HG03196 (cell line): ENCODE data around the gene C9orf50.

Source experiments
- ATAC-seq: cut with Tn5 transposase; IDR thresholded peaks from one replicate; pipeline ENCODE4 v1.9.1; 2021; ENCODE audit not compliant: unreplicated experiment

C9orf50 gene

GRCh38 chr9:129612123-129612522, 8.8 kb downstream of the C9orf50 start:
- no peak for ATAC-seq

- ATAC-seq: no peak
Measured at GRCh38 chr9:129611307-129611800, 9.5 kb downstream of the C9orf50 start.

- no peak for ATAC-seq
Measured at GRCh38 chr9:129610473-129611306, 10.2 kb downstream of the C9orf50 start.

DNA sequence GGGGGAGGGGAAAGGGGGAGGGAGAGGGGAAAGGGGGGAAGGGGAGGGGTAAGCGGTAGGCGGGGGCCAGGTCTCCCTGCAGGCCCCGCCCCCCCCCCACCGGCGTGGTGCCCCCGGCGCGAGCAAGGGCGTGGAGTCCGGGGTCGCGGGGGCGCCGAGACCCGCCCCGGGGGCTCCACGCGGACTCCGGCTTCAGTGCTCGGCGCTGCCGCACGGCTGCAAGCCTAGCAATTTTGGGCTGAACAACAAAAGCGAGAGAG, 10.8 kb downstream of the C9orf50 start:
- ATAC-seq: no peak

GRCh38 chr9:129609486-129610212, 11.3 kb downstream of the C9orf50 start:
- ATAC-seq: no peak

DNA sequence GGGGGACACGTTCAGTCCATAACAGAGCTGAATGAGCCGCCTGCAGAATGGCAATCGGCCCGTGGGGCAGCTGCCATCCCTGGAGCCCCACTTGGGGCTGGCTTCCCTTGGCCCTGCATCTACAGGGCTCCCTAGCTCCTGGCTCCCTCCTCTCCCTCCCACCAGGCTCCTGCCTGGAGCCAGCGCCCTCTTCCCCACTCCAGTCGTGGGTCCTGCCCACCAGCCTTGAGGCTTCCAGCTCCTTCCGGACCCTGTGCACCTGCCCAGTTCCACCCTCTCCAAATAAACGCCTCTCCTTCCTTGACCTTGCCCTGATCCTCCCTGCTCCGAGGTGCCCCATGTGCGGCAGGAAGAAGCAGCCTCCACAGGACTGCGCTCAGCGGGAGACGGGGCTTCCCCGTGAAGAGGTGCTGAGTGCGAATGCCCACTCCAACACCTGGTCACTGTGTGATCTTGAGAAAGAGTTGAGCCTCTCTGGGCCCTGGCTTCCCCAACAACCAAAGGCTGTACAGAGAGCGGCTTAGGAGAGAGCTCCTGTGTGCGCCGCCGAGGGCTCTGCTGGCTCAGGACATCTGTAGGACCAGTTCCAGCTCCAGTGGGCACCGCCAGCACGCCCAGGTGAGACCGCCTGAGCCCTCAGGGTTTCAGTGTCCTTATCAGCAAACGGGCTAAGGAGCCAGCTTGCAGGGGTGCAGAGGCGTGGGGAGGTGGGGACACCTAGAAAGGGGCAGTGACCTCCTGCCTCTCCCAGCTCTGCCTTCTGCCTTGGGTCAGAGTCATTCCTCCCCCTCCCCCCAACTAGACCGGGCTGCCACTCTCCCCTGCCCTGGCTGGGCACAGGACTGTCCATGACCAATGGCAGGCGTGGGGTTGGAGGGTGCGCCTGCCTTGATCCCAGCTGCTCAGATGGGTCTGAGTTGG, 12.1 kb downstream of the C9orf50 start:
- ATAC-seq: no peak

DNA sequence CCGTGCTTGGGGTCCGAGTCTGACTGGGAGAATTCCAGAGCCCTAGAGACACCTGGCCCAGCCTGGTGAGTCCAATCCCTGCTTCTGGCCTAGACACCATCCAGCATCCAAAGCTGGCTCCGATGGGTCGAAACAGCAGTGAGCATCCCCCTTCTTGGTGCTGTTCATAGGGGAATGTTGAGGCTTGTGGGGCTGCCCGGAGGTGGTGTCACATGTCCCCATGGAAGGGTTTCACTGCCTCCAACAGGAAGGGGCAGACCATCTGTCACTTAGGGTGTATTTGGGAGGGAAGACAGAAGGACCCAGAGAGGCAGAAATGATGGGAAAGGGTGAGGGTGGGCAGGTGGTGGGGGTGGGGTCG, 13.9 kb downstream of the C9orf50 start:
- ATAC-seq: no peak

DNA sequence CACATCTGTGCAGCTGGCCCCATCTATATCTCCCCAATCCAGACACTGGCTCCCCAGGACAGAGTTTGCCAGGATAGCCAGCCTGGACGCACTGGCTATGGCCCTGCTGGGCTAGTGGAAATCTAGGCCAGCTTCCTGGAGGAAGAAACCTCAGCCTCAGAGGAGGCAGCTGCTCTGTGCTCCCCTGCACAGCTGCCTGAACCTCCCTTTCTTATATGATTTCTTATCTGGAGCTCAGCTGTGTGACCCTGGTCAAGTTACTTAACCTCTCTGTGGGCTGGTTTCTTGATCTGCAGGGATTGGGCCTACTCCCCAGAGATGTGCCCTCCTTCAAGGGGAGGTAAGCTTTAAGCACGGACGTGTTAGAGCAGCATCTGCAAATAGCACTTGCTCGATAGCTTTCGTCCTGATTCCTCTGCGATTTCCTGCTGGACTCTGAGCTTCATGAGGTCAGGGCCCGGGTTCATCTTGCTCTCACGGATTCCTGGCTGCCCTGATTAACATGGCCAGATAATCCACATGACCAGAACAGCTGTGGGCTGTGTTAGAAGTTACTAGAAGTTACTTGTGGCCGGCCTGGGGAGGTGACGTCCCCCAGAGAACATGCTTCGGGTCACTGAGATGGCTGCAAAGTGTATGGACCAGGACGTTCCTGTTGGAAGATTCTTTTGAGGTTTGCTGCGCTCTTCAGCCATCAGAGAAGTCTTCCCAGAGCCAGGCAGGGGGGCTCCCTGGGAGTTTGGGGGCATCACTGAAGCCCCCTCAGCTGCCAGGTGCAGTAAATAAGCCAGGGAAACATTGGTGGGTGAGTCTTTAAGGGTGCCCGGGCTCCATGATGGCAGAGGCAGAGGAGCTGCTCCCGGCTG, 14.5 kb downstream of the C9orf50 start:
- no peak for ATAC-seq

- ATAC-seq: no peak
Measured at GRCh38 chr9:129604766-129605163, 16.1 kb downstream of the C9orf50 start.

DNA sequence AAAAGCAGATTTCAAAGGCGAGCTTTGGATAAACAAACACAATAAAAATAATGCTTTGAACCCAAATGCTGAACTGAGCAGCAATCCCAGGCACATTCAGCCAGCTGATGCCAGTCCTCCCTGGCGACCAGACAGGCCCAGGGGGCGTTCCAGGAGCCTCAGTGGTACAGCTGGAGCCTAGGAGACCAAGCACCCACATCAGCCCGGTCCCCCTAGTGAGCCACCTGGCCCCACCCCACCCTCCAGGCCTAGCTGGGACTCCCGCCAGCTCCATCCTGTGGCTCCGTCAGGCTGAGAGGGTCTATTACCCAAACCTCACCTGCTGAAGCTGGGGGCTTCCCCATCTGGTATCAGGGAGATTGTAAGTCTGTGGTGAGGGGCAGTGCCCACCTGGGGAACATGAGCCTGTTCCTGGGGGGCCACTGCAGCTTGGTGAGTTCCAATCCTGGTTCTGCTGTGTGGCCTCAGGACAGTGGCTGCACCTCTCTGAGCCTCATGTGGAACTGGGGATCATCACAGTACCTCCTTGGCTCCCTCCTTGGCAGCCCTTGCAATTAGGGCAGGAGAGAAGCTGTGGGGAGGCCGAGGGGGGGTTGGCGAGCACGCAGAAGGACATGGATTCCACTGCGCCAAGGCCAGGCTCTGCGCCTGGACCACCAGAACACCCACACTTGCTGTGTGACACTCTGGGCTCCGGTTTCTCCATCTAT, 16.7 kb downstream of the C9orf50 start:
- ATAC-seq: no peak

GRCh38 chr9:129602598-129603415, 18.1 kb downstream of the C9orf50 start:
- ATAC-seq: no peak

DNA sequence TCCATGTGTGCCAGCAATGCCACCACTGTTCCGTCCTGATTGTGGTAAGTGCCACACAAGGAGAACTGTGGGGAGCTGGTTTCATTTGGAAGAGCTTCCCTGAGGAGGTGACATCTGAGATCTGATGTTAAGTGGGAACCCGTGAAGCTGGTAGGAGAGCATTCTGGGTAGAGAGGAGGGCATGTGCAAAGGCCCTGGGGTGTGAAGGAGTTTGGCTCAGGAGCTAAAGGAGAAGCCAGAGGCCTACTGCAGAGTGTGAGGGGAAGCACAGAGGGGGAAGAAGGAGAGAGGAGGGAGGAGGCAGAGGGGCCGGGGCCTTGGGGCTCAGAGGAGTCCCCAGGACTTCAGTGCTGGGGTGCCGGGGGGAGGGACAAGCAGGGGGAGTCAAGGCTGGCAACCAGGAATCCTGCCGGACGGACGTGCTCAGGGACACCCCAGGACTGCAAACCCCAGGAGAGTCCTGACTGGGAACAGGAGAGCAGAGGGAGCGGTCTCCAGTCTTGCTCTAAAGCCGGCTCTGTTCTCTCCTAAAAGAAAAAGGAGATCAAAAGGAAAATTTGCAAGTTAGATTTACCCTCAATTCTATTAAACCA, 19.7 kb downstream of the C9orf50 start:
- ATAC-seq: no peak

DNA sequence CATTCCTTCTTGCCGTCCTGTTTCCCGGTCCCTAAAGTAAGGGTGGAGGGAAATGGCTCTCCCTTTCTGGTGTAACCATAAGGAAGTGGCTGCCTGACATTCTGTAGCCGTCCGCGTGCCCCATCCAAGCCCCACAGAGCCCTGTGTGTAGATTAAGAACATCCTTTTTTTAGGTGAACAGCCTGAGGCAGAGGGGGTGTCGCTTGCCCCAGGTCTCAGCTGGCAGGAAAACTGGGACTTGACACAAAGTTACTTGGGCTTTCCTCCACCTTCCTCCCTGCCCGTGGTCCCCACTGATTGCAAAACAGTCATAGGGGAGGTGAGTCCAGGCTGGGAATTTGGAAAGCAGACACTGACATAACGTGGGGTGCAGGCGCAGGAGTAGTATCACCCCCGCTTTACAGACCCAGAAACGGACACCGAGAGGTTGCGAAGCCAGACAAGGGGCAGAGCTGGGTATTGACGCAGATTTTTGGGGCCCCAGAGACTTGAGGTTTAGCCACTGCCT, 22.8 kb downstream of the C9orf50 start:
- no peak for ATAC-seq

DNA sequence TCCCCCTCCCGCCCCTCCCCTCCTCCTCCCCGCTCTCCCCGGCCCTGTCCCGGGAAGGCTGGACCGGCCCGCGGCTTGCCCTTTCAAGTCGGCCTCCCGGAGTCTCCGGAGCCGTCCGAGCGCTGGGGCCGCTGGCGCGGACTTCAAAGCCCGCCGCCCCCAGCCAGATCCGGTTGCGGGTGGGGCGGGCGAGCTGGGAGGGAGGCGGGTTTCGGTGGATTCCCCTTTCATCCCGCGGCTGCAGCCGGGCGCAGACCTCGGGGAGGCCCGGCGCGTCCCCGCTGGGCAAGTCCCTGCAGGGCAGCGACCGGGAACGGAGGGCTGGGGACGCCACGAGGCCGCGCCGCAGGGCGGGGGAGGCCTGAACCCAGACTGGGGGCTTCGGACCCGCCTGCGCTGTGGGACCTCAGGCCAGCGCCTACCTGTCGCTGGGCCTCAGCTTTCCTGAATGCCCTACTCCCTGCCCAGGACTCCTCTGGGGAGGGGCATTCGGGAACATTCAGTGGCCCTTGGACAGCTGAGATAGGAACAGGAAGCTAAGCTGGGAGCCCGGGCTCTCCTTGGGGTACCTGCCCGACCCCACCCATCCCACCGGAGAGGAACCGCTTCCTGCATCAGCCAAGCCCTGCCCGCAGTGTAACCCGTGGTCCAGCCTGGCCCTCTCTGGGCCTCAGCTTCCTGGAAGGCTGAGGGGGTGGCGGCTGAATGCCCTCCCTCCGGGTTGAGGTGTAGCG, 23.4 kb downstream of the C9orf50 start:
- ATAC-seq: no peak

DNA sequence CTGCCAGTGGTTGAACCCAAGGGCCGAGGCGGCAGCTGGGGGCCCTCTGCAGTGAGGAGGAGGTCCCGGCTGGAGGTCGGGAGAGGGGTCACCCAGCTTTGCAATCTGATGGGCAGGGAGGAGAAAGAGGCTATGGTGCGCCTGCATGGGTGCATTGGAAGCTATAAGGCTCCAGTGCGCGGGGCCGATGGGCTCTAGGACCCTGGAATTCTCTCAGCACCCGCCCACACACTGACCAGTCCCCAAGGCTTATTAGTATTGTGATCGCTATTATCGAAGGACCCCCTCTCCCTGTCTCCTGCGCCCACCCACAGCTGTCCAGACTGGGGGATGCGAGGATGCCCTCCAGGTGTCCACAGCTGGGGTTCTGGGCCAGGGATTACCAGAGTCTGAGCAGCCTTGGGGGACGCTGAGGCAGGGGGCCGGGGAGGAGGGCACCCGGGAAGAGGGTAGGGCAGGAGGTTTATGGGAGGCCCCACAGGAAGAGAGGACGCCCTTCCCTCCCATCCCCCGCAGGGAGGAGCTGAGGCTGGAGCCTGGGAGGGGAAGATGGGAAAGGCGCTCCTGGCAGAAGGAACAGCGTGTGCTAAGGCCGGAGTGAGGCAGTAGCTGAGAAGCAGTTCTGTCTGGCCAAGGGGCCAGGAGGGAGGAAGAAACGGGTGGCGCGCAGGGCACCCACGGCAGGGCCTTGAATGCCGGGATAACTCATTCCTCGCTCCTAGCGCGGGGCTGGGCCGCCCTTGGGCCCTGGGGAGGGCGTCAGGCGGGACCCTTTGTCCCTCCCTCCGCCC, 24.2 kb downstream of the C9orf50 start:
- no peak for ATAC-seq

DNA sequence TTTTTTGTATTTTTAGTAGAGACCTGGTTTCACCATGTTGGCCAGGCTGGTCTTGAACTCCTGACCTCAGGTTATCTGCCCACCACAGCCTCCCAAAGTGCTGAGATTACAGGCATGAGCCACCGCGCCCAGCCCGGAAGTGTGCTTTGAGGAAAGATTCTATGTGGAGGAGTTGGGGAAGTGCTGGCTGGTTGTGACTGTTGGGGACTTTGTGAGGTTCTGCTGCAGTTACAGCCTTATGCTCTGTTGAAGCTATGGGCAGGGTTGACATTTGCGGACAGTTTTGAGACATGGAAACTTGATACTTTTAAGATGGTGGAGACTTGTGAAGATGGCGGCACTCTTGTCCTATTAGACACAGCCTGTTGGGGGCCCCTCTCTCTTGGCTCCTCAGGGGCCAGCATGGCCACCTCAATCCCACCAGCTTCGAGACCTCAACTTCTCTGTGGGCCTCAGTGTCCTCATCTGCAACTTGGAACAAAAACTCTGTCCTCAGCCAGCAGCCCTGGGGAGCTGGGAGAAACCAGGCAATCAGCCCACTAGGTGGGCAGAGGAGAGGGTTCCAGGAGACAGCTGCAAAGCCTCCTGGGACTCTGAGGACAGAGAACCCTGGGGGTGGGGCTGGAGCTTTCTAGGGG, 24.9 kb downstream of the C9orf50 start:
- ATAC-seq: no peak
